H1 (cell line): Measurements from ENCODE around the gene SUMF1. TPM values are rescaled to one million over a fixed set of nuclear protein-coding genes. Genes with fewer than 3 reads are reported as not detected.

ENCODE experiments used
- CTCF ChIA-PET: fragments of 300-600 bp; sonication (Branson Sonifier 250); formaldehyde crosslinking; loops from one replicate; lab custom pipeline; 2021; ENCODE audit not compliant: partially characterized antibody; lab: Charles Lee
- POLR2A ChIA-PET: fragments of 300-600 bp; sonication (Branson Sonifier 250); formaldehyde crosslinking; loops from one replicate; lab custom pipeline; 2021; ENCODE audit warnings: inconsistent platforms; ENCODE audit not compliant: partially characterized antibody; lab: Charles Lee
- DNase-seq, 2 experiments: peaks; one replicate each; pipeline versions ENCODE4 v3.0.0 to v3.0.0-alpha.2; 2010 to 2022; ENCODE audit warnings: low spot score in 2 of 2, low read depth in 1 of 2, mixed read lengths in 1 of 2
- FAIRE-seq: peaks from 2 replicates; lab custom pipeline; 2011; peaks lifted over from hg19 to GRCh38; lab: Jason Lieb, UNC
- H2AFZ ChIP-seq: 2 replicates; pipeline ENCODE4 v1.8.1; 2012; ENCODE audit warnings: low read length, inconsistent platforms
- H2AK5ac ChIP-seq: 2 replicates; pipeline ENCODE4 v1.6.1; 2013; ENCODE audit warnings: low read depth, low read length
- H2BK120ac ChIP-seq: replicated peaks from 2 replicates; pipeline ENCODE3; 2013; ENCODE audit warnings: low read depth, low read length, inconsistent platforms
- H2BK12ac ChIP-seq: 2 replicates; pipeline ENCODE4 v1.6.1; 2013; ENCODE audit warnings: low read depth, low read length
- H2BK15ac ChIP-seq: 2 replicates; pipeline ENCODE4 v1.6.1; 2013; ENCODE audit warnings: low read length
- H2BK20ac ChIP-seq: 2 replicates; pipeline ENCODE4 v1.6.1; 2013; ENCODE audit warnings: low read length
- H2BK5ac ChIP-seq: 2 replicates; pipeline ENCODE4 v1.6.1; 2013; ENCODE audit warnings: low read depth, low read length
- H3K14ac ChIP-seq: 2 replicates; pipeline ENCODE4 v1.6.1; 2013; ENCODE audit warnings: inconsistent platforms; ENCODE audit not compliant: insufficient read length
- H3K18ac ChIP-seq: 2 replicates; pipeline ENCODE4 v1.6.1; 2013; ENCODE audit warnings: low read length; ENCODE audit errors: extremely low read depth
- H3K23ac ChIP-seq: 2 replicates; pipeline ENCODE4 v1.6.1; 2013; ENCODE audit warnings: inconsistent platforms; ENCODE audit not compliant: insufficient read length
- H3K23me2 ChIP-seq: 2 replicates; pipeline ENCODE4 v1.6.1; 2013; ENCODE audit warnings: low read depth, low read length
- H3K27ac ChIP-seq: 2 replicates; pipeline ENCODE4 v1.6.1; 2011; ENCODE audit warnings: low read depth, low read length, inconsistent platforms
- H3K27me3 ChIP-seq, 4 experiments: replicated peaks in 1 of 4; 1 replicate in 1 of 4; 2 replicates in 3 of 4; pipeline versions ENCODE4 v1.6.1 to v1.8.1; 2011 to 2013; ENCODE audit warnings: low read length in 3 of 4, mild to moderate bottlenecking in 3 of 4, inconsistent platforms in 2 of 4, mixed read lengths in 2 of 4, moderate library complexity in 1 of 4; ENCODE audit not compliant: control insufficient read depth in 3 of 4, insufficient read depth in 3 of 4; ENCODE audit errors: extremely low read depth in 1 of 4
- H3K36me3 ChIP-seq, 4 experiments: 2 replicates each; pipeline versions ENCODE4 v1.6.1 to v1.8.1; 2011 to 2013; ENCODE audit warnings: mild to moderate bottlenecking in 4 of 4, low read length in 3 of 4, moderate library complexity in 2 of 4, control low read depth in 1 of 4, inconsistent platforms in 1 of 4; ENCODE audit not compliant: insufficient read depth in 4 of 4, control insufficient read depth in 2 of 4
- H3K4ac ChIP-seq: replicated peaks from 2 replicates; pipeline ENCODE3; 2013; ENCODE audit warnings: low read length, low read depth, mixed read lengths, inconsistent platforms; ENCODE audit not compliant: insufficient read length
- H3K4me1 ChIP-seq, 4 experiments: replicated peaks in 1 of 4; 1 replicate in 1 of 4; 2 replicates in 3 of 4; pipeline versions ENCODE4 v1.6.1 to v1.8.1; 2011 to 2013; ENCODE audit warnings: low read length in 3 of 4, inconsistent platforms in 2 of 4, mixed read lengths in 1 of 4; ENCODE audit not compliant: insufficient read depth in 4 of 4, control insufficient read depth in 3 of 4
- H3K4me2 ChIP-seq, 2 experiments: 2 replicates each; pipeline versions ENCODE4 v1.6.1 to v1.8.1; 2011 to 2013; ENCODE audit warnings: low read depth in 2 of 2, low read length in 2 of 2, control low read depth in 1 of 2, inconsistent platforms in 1 of 2, mild to moderate bottlenecking in 1 of 2; ENCODE audit not compliant: insufficient read depth in 1 of 2
- H3K4me3 ChIP-seq, 4 experiments: fragments of 200-600, 300-600 bp in 1 of 4; sonication (generic), shearing (Covaris generic), sonication (Bioruptor Twin) in 1 of 4; 2 replicates each; pipeline versions ENCODE4 v1.5.1 to v1.8.1; 2011 to 2016; ENCODE audit warnings: low read length in 4 of 4, low read depth in 3 of 4, control low read depth in 2 of 4, inconsistent platforms in 2 of 4, mild to moderate bottlenecking in 2 of 4, mixed read lengths in 1 of 4, moderate library complexity in 1 of 4; ENCODE audit not compliant: insufficient read depth in 2 of 4; ENCODE audit errors: extremely low read depth in 1 of 4
- H3K56ac ChIP-seq: replicated peaks from 2 replicates; pipeline ENCODE3; 2013; ENCODE audit warnings: low read depth, mild to moderate bottlenecking, mixed read lengths, low read length, inconsistent platforms; ENCODE audit not compliant: insufficient read length
- H3K79me1 ChIP-seq: 2 replicates; pipeline ENCODE4 v1.6.1; 2013; ENCODE audit warnings: low read depth, low read length, control low read depth
- H3K79me2 ChIP-seq, 2 experiments: 2 replicates each; pipeline versions ENCODE4 v1.6.1 to v1.8.1; 2012 to 2013; ENCODE audit warnings: low read length in 2 of 2, mild to moderate bottlenecking in 2 of 2, inconsistent platforms in 1 of 2; ENCODE audit not compliant: insufficient read depth in 2 of 2, control insufficient read depth in 1 of 2
- H3K9ac ChIP-seq, 4 experiments: replicated peaks in 1 of 4; 1 replicate in 1 of 4; 2 replicates in 3 of 4; pipeline versions ENCODE4 v1.6.1 to v1.8.1; 2011 to 2013; ENCODE audit warnings: low read depth in 3 of 4, low read length in 3 of 4, control low read depth in 2 of 4, mild to moderate bottlenecking in 2 of 4, moderate library complexity in 2 of 4, inconsistent platforms in 1 of 4; ENCODE audit errors: extremely low read depth in 1 of 4
- H3K9me3 ChIP-seq, 2 experiments: 2 replicates each; pipeline versions ENCODE4 v1.6.1 to v1.8.1; 2012 to 2013; ENCODE audit warnings: mild to moderate bottlenecking in 2 of 2, moderate library complexity in 2 of 2, control low read depth in 1 of 2, inconsistent platforms in 1 of 2, low read depth in 1 of 2, low read length in 1 of 2, mixed read lengths in 1 of 2; ENCODE audit not compliant: insufficient read depth in 2 of 2
- H4K20me1 ChIP-seq, 2 experiments: replicated peaks in 1 of 2; 2 replicates each; pipeline versions ENCODE3 to v1.8.1; 2011 to 2013; ENCODE audit warnings: inconsistent platforms in 2 of 2, low read length in 2 of 2, mild to moderate bottlenecking in 1 of 2; ENCODE audit not compliant: insufficient read depth in 2 of 2, control insufficient read depth in 1 of 2
- H4K5ac ChIP-seq: 2 replicates; pipeline ENCODE4 v1.6.1; 2013; ENCODE audit warnings: low read length, low read depth, mixed read lengths, inconsistent platforms; ENCODE audit not compliant: insufficient read length
- H4K8ac ChIP-seq: 2 replicates; pipeline ENCODE4 v1.8.0; 2013; ENCODE audit warnings: mild to moderate bottlenecking, moderate library complexity, low read length, inconsistent platforms; ENCODE audit not compliant: insufficient read depth; ENCODE audit errors: extremely low read depth
- H4K91ac ChIP-seq: replicated peaks from 2 replicates; pipeline ENCODE3; 2013; ENCODE audit warnings: low read length, mixed read lengths, inconsistent platforms; ENCODE audit not compliant: insufficient read length
- BCL11A ChIP-seq, 2 experiments: IDR thresholded peaks; one replicate each; pipeline ENCODE4 v1.6.1; 2011; ENCODE audit warnings: low read depth in 2 of 2, low read length in 2 of 2, mild to moderate bottlenecking in 2 of 2
- CBX5 ChIP-seq: fragments of 300-800, 300-1000 bp; sonication (generic); IDR thresholded peaks from 2 replicates; pipeline ENCODE4 v1.7.1; 2016; ENCODE audit warnings: antibody characterized with exemption, low read length, low read depth
- EGR1 ChIP-seq: IDR thresholded peaks from 2 replicates; pipeline ENCODE4 v1.6.1; 2011; ENCODE audit warnings: low read depth, low read length, borderline replicate concordance
- KDM4A ChIP-seq: IDR thresholded peaks from one replicate; pipeline ENCODE4 v1.7.1; 2012; ENCODE audit warnings: low read depth, mild to moderate bottlenecking, moderate library complexity, low read length, inconsistent platforms; ENCODE audit not compliant: severe bottlenecking
- MAFK ChIP-seq: IDR thresholded peaks from 2 replicates; pipeline ENCODE4 v1.6.1; 2012; ENCODE audit warnings: low read depth, mild to moderate bottlenecking, improper control_type of control experiment, low read length
- POLR2AphosphoS5 ChIP-seq: IDR thresholded peaks from 2 replicates; pipeline ENCODE4 v1.6.1; 2011; ENCODE audit warnings: low read depth, low read length
- SAP30 ChIP-seq: fragments of 300-600 bp; sonication (generic); IDR thresholded peaks from 2 replicates; pipeline ENCODE4 v1.7.1; 2012; ENCODE audit warnings: low read length, moderate library complexity, mild to moderate bottlenecking, inconsistent platforms; ENCODE audit not compliant: insufficient read depth, insufficient replicate concordance
- TCF12 ChIP-seq: IDR thresholded peaks from 2 replicates; pipeline ENCODE4 v1.6.1; 2011; ENCODE audit warnings: low read depth, mild to moderate bottlenecking, low read length
- WGBS, 2 experiments: shearing (Covaris generic) in 1 of 2; methylation state at CpG; one replicate each; pipeline versions ENCODE4 v1.1.6 to v1.1.7; 2013 to 2015; ENCODE audit warnings: low lambda C conversion rate in 2 of 2, mixed read lengths in 2 of 2, inconsistent platforms in 1 of 2, low coverage in 1 of 2, missing lambda C conversion rate in 1 of 2; ENCODE audit not compliant: insufficient replicate concordance in 2 of 2, insufficient coverage in 1 of 2, insufficient read length in 1 of 2; ENCODE audit errors: extremely low coverage in 1 of 2, missing lambda C conversion rate in 1 of 2; 5-methylcytosine and 5-hydroxymethylcytosine counted together
- polyA plus RNA-seq, 7 experiments: library from polyadenylated mRNA; depleted of rRNA in 3 of 7; stranded (reverse) in 5 of 7; unstranded in 2 of 7; fragments of >200 nt in 5 of 7; fragments of 200-250 nt in 2 of 7; gene quantifications; 1 replicate in 5 of 7; 2 replicates in 1 of 7; 4 replicates in 1 of 7; pipeline versions ENCODE4 v1.2.1 to v1.2.3, GENCODE V29; 2011 to 2013; ENCODE audit warnings: missing spikeins in 2 of 7, mixed read lengths in 2 of 7
- total RNA-seq: library from RNA; stranded (reverse); fragmentation: NEBNext Ultra II Directional; extraction: Animal tissue kit (Norgen Biotek cat#: 25700); gene quantifications from 2 replicates; pipeline ENCODE4 v1.2.1, GENCODE V29; 2021
- TF ChIP-seq, protein P1 (sequence below): IDR thresholded peaks from 2 replicates; pipeline ENCODE4 v1.6.1; 2011; ENCODE audit warnings: low read length, improper control_type of control experiment

SUMF1 gene
- total and polyA plus RNA-seq, 2 of the 8 experiments (the other 6 are each of a cell fraction or from before 2014, with no cell fraction given) = 12.5 to 15.0 TPM

DNA sequence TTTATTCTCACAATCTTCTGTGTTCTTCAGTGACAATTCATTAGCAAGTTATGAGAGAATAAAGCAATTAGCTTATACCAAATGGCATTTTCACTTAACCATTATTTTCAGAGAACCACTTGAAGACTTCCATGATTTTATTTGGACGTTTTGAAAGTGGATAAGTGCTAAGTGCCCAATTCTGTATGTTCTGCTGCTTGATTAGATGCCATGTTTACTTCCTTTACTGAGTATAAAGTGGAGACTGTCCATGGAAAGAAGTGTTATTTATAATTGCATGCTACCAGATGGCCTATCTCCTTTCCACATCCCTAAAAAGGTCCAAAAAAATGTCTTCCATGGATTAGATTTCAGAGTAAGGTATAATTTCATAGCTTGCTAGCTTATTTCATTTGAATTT is 69.6 kb downstream of the SUMF1 start:
- H4K5ac ChIP-seq = no peak overlapping the region
- no peaks in the 10 kb centered on the region for H3K79me2 ChIP-seq
- no peak overlapping the region for H3K56ac ChIP-seq
- H2BK5ac ChIP-seq = no peak overlapping the region
- DNase-seq (no peak), FAIRE-seq (no peak)
- no peak overlapping the region for H2BK15ac ChIP-seq
- peaks cover 0 to 4% (median 0%) of the 10 kb centered on the region in 4 experiments; a peak in 1 of 7 replicates for H3K4me1 ChIP-seq
- H3K23me2 ChIP-seq = no peaks in the 10 kb centered on the region; the same call in 1 of the 2 replicates
- no peak overlapping the region for H3K23ac ChIP-seq
- H2BK20ac ChIP-seq = no peak overlapping the region
- no peaks in the 10 kb centered on the region for H3K9me3 ChIP-seq
- H2BK120ac ChIP-seq = no peak overlapping the region
- no peak overlapping the region for H3K4me3 ChIP-seq
- no peak overlapping the region for H3K4me2 ChIP-seq
- 78% methylated on average over 1 of the region's 1 CpG; no CpG with 5 or more reads in 1 of the 2 experiments for WGBS, 2 experiments
- H3K14ac ChIP-seq = no peak overlapping the region
- TF ChIP-seq KDM4A (no peak), TCF12 (no peak), CBX5 (no peak), BCL11A (IDR thresholded peaks at IDR 0.05; ENCODE audit: low read depth in 2 of 2, low read length in 2 of 2) (no peak), MAFK (no peak), POLR2AphosphoS5 (no peak), SAP30 (no peak), EGR1 (no peak)
- TF ChIP-seq, protein P1, sequence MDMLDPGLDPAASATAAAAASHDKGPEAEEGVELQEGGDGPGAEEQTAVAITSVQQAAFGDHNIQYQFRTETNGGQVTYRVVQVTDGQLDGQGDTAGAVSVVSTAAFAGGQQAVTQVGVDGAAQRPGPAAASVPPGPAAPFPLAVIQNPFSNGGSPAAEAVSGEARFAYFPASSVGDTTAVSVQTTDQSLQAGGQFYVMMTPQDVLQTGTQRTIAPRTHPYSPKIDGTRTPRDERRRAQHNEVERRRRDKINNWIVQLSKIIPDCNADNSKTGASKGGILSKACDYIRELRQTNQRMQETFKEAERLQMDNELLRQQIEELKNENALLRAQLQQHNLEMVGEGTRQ = no peak
- TF ChIP-seq, all 59 proteins: peak for 0
- ChIA-PET POLR2A (interaction anchor here (1.5 kb wide), 1 partner anchor 96 kb away, joined by 5 read pairs; the partner anchor contains the start of gene ITPR1), CTCF (interaction anchor here (1.4 kb wide), 1 partner anchor 47 kb away, joined by 5 read pairs; no protein-coding TSS in a partner anchor)
- H3K27ac ChIP-seq = no peak overlapping the region
- no peak overlapping the region for H3K4ac ChIP-seq
- no peak overlapping the region for H3K18ac ChIP-seq
- H2AFZ ChIP-seq = no peak overlapping the region
- no peaks in the 10 kb centered on the region for H4K20me1 ChIP-seq
- no peak overlapping the region for H3K9ac ChIP-seq
- no peaks in the 10 kb centered on the region for H3K27me3 ChIP-seq
- H4K8ac ChIP-seq = no peak overlapping the region
- no peak overlapping the region for H4K91ac ChIP-seq
- no peaks in the 10 kb centered on the region for H3K79me1 ChIP-seq
- H2AK5ac ChIP-seq = no peak overlapping the region
- H2BK12ac ChIP-seq = no peak overlapping the region
- no peaks in the 10 kb centered on the region for H3K36me3 ChIP-seq
